GM18868 (cell line): ENCODE results near the gene SERPINA9.
"Not testable (repeated sequence)": the region's sequence is repeated elsewhere in the genome, so short reads cannot be mapped to it uniquely, and the experiment has no call there.

Source experiments
- ATAC-seq: cut with Tn5 transposase; IDR thresholded peaks from one replicate; pipeline ENCODE4 v1.9.1; 2021; ENCODE audit warnings: mild to moderate bottlenecking, moderate library complexity; ENCODE audit not compliant: unreplicated experiment

The SERPINA9 gene

DNA sequence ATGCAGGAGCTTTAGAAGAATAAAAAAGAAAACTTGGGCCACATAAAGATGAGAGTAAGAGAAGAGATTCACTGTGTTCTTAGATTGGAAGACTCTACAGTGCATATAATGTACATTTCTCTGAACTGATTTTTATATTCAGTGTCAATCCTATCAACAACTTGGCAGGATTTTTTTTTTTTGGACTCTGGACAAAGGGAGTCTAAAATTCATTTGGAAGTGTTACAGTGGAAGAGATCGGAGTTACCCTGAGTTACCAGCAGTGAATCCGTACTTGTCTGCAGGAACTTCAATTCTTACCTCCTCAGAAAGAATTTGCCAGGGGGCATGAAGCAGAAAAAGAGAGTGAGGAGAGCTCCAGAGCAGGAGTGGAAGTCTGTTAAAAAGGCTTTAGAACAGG lies 47.4 kb downstream of the SERPINA9 start:
- ATAC-seq = no peak

DNA sequence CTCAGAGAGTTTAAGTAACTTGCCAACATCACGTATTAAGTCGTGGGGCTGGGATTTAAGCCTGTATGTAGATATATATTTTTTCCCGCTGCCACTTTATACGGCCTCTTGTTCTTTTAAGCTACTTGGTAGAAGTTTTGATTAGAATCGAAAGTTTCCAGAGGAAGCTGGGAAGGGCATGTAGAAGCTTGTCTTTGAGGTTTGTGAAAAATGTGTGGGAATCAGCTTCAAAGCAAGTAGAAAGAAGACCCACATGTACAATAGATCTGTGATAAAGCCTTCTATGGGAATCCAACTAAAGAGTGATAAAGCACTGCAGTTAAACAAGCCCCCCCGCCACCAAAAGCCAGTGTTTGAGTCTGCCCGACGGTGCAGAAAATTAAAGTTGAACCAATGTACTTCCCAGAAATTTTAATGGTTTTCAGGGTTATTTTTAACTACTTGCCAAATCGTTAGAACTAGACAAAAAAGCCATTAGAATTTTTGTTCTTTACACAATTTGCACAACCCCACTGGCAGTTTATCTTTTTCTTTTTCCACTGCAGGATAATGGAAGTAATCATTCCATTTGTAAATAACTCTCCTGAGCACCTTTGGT lies 48.9 kb downstream of the SERPINA9 start:
- ATAC-seq = no peak

DNA sequence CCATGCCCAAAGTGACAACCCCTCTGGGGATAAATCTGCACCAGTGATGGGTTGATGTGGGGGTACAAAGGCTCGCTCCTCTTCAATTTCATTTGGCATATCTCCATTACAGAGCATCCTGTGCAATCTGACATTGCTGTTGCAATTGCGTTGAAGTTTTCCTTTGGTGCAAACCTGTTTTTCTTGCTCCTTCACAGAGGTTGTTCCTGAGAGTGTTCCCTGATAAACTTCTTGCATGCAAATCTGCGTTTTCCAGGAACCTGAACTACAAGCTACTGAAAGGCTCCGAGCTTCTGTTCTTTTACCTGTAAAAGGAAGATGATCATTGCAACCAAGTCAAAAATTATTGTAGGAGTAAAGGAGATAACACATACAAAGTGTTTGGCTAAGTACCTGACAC lies 49.5 kb downstream of the SERPINA9 start:
- no peak for ATAC-seq

DNA sequence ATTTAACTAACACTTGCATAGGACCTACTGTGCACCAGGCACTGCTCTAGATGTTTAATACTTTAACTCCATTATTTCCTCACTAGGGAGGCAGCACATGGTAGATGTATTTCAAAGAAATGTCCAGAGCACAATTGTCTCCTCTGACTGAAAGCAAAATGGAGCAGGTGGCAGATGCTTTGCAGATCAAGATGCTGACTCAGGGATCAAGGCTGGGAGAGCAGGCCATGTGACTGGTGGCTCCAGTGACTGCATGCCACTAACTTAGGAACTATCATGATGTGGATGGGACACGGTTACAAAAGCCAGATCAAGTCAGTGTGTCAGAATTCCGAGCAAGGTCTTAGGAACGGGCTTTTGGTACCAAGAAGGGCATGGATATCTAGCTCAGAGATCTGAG lies 51.6 kb downstream of the SERPINA9 start:
- no peak for ATAC-seq

DNA sequence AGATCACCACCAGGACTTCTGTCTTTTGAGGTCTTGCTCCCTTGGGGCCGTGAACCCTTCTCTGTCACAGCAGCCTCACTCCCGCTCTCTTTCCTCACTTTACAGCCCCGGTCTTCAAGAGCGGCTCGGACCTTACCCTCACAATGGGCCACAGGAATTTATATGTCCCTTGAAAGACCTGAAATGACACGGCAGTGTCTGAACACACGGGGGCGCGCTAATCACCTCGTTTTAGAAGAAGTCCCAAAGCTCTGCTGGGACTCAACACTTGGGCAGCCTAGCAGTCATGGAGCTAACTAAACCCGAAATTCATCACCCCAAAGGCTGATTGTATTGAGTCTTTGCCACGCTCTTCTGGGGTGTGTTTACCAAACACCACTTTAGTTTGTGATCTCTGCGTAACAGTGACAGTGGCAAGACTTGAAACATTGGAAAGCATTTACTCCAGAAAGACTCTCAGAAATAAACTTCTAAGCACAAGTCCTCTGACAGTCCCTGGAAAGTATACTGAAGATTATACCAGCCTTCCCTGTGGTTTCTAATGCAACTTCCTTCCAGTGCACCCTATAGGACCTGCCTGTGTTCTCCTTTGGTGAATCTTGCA lies 52.4 kb downstream of the SERPINA9 start:
- ATAC-seq = peak; percentile 64

DNA sequence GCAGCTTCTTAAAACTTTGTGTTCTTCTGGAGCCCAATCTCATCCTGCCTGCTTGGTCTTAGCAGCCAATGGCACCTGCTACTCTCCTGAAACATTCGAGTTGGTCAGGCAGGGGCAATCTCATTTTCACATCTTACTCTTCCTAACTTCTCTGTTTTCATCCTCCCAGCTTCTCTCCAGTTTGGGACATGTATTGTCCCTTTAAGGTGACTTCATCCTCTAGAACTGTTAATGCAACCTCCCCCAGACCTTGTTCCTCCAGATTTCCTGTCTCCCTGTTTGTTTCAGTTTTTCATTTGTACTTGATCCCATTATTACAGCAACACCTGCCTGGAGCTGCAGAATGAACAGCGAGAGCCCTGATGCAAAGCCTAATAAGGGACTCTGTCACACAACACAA lies 54.7 kb downstream of the SERPINA9 start:
- ATAC-seq = no peak

DNA sequence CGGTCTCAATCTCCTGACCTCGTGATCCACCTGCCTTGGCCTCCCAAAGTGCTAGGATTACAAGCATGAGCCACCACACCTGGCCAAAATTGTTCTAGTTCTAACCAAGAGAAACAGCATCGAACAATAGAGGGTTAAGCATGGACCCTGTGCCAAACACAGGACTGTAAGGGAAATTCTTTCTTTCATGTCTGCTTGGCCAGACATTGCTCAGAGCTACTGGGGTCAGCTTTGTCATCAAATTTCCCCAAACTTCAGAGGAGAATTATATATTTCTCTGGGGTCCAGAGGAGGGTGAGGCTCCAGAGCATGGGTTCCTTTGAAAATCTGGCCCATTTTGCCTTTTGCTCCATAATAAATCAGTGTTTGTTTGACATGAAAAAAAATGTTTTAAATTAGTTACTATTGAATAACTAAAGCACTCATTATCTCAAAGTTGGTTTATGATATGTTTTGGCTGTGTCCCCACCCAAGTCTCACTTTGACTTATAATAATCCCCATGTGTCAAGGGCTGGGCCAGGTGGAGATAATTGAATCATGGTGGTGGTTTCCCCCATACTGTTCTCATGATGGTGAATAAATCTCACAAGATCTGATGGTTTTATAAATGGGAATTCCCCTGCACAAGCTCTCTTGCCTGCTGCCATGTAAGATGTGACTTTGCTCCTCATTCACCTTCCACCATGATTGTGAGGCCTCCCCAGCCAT lies 58.3 kb downstream of the SERPINA9 start:
- not testable (repeated sequence) for ATAC-seq
